HG02970 (cell line): Measurements from ENCODE around the gene ZBTB16.

Experiments
- ATAC-seq: cut with Tn5 transposase; IDR thresholded peaks from one replicate; pipeline ENCODE4 v1.9.1; 2021; ENCODE audit warnings: mild to moderate bottlenecking, moderate library complexity, moderate number of reproducible peaks; ENCODE audit not compliant: unreplicated experiment, low FRiP score

ZBTB16 gene

DNA sequence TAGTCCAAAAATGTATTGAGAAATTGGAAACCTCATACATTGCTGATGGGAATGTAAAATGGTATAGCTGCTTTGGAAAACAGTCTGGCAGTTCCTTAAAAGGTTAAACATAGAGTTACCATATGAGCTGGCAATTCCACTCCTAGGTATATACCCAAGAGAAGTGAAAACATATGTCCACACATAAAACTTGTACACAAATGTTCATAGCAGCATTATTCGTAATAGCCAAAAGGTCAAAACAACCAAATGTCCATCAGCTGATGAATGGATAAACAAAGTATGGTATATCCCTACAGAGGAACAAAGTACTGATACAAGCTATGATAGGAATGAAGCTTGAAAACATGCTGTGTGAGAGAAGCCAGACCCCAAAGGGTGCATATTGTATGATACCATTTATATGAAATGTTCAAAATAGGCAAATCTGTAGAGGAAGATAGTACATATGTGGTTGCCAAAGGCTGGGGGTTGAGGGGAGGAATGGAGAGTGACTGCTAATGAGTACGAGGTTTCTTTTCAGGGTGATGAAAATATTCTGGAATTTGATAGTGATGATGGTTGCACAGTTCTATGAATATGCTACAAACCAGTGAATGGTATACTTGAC lies 85.8 kb downstream of the ZBTB16 start:
- ATAC-seq: no peak

DNA sequence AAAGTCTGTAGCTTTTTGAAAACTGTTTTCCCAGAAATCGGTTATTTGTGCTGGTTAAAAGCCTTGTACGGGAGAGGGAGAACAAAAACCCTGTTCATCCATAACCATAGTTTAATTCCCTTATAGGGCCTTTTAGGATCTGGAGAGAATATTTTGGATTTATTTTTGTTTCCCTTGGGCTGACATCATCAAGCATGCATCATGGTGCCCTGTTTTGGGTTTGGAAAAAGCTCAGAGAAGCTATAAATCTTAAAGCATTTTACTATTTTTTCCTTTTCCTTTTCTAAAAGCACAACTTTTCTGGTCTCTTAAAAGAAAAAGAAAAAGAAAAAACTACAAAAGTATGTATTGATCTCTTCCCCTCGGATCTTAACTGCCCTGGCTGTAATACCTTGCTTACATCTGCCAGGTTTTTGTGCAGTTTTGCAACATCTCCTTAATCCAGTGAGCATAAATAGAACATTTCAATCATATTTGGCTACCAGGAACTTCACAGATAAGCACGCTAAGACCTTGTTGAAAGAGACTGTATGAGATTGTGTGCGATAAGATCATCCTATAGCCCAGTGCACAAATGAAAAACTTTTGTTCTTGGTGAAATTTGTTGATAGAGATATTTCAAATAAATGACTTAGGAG lies 88.0 kb downstream of the ZBTB16 start:
- no peak for ATAC-seq

DNA sequence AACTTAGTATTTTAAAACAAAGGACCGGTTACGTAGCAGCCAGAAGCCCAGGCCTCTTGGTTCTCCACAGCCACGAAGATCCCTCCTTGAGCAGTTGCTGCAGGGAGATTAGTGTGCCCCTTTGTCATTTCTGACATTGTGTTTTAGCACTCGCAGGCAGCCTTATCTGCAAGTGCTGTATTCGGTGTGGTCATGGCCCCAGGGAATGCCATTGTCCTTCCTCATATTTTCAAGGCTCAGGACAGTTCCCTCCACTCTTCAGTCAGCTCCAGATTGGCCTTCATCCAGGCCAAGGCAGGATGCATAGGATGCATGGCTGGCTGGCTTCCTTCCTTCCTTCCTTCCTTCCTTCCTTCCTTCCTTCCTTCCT lies 88.5 kb downstream of the ZBTB16 start:
- no peak for ATAC-seq

DNA sequence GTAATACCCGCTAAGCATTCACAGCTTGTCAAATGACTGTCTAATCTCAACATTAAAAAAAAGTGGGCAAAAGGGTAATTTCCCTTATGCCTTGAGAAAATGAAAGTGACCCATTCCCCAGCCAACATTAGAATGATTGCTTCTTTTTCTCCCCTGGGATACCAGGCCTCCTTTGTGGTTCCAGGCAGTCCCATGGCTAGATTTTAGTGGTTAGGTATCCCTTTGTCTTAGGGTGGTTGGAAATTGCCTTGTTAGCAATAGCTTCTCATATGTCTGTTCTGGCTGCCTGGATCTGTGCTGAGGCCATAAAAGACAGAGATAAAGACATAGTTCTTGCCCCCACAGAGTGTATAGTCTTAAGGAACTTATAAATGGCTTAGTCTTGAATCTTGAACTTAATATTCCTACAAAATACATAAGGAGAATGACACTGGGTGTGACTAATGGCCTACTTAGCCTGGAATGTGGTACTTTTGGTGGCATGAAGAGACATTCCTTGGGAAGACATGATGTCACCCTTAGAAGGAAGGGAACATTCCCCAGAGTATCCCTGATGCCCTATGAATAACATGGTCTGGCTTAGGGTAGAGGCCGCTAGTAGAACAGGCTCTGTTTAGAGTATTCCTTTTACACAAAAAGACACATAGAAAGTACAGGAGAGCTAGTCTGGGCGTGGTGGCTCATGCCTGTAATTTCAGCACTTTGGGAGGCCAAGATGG lies 90.3 kb downstream of the ZBTB16 start:
- no peak for ATAC-seq

DNA sequence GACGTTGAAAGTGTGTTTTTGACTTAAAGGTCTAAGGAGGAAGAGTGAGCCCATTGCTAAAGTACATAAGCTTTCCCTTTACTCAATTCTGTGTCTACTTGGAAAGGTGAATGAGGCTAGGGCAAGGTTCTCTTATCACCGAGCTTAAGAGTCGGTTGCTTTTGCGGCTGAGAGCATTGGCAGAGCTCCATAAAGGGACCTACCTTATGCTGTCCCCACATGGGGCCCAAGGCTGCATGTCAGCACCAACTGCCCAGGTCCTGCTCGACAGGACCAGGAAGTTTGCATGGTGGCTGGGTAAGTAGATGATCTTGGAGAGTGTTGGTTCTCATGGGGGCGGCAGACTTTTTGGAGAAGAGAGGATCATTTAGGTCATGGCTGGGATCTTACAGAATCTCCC lies 91.2 kb downstream of the ZBTB16 start:
- ATAC-seq: no peak

DNA sequence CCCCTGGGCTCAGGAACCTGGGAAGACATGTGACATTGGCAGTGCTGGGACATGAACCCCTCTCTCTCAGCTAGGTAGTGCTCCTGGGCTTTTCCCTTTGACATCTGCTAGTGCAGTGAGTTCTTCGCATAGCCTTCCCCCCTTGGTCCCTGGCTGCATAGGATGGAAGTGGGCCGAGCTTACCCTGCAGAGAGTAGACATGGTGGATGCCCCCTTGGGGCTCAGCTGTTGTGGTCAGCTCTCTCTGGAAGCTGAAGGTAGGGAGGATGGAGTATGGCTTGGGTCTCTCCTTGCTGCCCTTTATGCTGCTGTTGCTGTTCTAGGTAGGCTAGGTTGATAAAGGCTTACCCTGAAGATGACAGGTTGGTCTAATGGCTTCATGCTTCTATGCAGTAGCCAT lies 92.1 kb downstream of the ZBTB16 start:
- ATAC-seq: no peak

DNA sequence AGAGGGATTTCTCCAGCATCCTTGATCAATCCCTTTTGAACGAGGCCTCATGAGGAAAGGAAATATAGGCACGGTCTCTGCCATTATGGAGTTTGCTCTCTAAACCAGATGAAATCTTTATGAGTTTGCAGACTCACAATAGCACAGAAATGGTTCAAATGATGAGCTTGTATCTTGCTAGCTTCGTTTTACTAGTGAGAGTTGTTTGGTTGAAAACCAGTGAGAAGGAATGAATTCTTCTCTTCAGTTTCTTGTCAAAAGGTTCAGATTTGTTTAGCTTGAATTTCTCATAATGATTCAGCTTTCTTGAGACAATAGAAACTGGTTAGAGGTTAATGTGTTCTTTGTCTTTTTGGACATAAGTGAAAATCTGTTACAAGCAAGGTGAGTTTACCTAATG lies 92.7 kb downstream of the ZBTB16 start:
- no peak for ATAC-seq

DNA sequence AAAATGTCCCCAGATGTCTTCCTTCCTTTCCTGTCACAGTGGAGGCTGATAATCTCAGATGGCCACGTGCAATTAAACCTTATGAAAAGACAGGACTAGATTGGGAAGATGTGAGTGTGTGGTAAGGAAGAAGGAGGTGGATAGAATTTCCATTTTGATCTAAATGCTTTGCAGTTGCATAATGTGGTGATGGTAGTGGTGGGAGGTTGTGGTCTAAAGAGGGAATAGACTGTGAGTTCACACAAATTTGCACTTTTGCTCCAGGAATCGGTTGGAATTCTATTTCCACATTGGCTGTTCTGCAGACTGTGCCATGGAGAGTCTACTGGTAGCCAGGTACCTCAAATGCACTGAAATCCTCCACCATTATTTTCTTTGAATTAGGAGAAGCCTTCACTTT lies 93.3 kb downstream of the ZBTB16 start:
- ATAC-seq: no peak

DNA sequence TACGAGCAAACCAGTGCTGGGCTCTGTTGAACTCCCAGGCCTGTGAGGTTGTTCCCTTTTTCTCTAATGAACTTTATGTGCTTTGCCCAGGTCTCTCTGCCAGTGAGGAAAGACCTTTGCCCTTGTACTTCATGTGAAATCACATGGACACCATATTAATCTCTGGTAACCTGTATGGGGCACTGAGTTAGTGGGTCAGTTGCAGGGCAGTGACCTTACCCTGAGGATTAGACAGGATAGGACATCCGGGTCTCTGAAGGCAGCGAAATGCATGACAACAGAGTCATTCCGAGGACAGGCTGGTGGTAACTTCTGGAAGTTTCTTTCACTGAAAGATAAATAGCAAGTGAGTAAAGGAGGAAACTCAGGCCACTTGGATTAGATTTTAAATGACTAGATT lies 93.7 kb downstream of the ZBTB16 start:
- no peak for ATAC-seq

DNA sequence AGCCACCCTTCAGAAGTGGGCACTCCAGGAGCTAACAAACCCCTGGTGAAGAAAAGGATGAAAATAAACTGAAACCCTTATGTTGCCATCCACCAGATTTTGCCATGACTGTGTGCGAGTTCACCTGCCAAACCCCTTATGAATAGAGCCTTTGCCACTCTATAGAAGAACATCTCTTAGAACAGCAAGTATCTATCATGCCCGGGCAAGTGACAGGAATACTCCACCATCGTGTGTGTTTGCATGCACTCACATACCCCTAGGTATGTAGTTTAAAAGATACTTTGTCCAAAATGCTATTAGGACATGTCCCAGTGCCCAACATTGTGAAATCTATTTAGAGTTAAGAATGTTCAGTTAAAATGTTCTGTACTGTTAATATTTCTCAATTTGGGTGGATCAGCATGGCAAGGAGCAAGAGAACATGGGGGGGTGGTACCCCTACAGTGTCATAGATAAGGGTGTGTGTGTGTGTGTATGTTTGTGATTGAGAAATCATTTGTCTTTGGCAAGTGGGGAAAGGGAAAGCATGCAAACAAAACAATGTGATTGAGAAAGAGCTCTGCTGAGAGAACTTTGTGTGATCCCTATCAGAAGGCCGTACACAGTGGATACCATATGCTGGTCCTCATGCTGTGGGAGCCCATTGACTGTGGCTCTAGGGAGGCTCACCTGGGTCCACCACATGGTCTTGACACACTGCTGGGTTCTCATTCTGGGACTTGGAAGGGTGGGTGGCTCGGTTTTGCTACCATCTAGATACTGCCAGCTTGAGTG lies 94.9 kb downstream of the ZBTB16 start:
- no peak for ATAC-seq

DNA sequence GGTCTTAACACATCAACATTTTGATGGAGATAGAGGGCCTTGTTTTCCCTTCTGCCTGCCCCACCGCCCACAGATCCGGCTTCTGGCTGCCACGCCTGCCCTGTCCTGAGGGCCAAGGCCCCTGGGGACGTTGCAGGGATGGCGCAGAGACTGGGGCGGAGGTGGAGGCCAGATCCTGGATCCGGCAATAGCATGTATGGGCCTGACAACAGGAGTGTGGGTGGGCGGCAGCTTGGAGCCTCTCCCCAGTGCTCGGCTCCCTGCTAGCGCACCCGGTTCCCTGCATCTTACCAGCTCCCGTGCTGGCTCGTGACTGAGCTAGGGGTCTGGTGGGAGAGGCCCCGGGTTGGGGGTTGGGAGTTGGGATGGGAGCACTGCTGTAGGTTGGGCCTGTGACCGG lies 95.6 kb downstream of the ZBTB16 start:
- no peak for ATAC-seq

DNA sequence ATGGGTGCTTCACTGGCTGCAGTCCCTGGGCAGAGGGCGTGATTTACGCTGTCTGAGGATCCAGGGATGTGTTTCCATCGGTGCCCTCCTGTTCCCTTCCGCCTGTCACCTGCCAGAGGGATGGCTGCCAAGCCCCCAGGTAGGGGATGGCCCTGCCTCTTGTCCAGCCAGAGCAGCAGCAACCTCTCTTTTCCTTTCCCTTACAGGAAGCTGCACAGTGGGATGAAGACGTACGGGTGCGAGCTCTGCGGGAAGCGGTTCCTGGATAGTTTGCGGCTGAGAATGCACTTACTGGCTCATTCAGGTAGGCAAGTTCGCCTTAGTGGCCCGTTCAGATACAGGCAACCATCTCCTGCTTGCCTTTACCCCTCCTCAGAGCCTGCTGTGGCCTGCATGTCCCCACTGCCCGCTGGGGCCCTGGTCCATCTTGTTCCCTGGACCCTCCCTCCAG lies 96.6 kb downstream of the ZBTB16 start:
- ATAC-seq: no peak

DNA sequence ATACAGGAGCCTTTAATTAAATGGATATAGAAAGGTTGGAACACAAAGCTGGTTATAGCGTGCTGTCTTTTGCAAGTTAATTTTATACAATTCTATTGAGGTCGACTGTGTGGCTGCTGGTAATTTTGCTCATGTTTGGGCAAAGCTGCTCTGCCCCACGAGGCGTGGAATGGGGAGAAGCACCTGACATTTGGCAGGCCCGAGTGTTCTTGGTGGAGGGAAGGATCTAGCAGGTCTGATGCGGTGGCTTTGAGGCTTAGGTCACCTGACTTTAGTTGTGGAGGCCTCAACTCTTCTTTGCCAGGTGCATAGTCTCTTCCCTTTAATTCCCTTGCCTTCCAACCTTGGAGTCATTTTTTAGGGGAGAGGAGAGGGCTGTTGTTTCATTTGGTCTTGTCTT lies 97.3 kb downstream of the ZBTB16 start:
- no peak for ATAC-seq

DNA sequence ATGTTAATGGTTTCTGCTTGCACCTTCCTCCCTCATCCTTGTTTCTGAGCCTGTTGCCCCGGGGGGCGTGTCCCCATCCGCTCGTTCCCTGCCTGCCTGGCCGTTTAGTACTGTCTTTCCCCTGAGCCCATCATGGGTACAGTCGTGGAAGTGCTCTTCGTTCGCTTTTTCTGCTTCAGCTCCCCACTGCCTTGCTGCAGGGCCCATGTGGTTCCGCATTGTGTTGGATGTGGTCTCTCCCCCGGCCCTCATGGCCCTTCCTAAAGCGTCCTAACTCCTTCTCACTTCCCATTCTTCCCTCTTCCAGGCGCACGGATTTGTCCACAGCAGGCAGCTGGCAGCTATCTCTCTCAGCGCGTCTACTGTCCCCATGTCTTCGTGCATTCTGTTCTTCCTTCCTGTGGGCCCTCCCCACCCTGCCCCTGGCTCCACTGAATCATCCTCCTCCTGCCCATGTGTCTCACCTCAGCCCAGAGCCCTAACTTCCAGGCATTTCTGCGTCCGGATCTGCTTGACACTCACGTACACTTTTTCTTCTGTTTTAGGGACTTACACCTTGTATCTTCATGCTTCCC lies 98.1 kb downstream of the ZBTB16 start:
- ATAC-seq: no peak

DNA sequence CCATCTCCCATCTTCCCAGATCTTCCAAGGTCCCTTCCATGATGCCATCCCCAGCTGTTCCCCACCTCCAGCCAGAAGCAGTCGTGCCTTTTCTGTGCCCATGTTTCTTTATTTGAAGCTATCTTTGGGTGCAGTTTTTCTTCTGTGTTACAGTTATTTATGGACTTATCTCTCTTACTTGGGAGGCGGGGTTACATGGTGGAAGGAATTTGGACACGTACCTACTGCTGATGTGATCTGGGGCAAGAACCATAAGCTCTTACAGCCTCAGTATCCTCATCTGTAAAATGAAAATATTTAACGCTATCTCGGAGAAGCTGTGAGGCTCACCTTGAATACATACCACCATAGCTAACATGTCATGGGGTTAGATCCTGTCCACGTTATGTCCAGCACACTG lies 98.9 kb downstream of the ZBTB16 start:
- ATAC-seq: no peak

DNA sequence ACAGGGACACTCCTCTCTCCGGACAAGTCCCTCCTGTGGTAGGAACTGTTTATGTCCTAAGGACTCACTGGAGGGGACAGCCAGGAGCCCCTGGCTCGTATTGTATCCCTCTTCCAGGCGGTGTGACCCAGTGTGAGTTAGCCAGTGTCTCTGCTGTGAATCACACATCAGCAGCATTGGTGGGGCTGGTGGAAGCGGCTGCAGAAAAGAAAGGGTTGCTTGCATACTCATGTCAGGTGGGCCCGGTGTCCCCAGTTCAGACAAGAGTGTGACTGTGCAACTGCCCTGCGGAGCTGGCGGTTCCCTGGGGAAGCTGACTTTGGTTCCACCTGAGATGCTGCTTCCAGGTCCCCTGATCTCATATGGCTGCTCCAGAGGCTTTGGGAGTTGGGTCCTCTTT lies 99.4 kb downstream of the ZBTB16 start:
- no peak for ATAC-seq

DNA sequence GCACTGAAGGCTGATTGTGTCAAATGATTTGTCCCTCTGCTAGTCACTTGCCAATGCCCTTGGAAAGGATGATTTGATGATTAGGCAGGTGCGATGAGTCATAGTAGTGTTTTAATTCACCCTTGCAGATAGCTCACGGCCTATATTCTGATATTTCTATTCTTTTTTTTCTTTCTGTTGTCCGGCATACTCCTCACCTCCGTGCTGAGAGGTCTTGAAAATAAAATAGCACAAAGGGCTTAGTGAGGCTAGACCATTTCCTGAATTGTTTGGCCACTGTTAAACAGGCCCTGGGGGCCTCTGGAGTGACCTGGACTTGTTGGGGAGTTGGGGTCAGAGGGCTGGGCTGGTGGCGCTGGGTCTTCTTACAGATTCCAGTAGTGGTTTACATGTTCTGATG lies 99.8 kb downstream of the ZBTB16 start:
- ATAC-seq: no peak

DNA sequence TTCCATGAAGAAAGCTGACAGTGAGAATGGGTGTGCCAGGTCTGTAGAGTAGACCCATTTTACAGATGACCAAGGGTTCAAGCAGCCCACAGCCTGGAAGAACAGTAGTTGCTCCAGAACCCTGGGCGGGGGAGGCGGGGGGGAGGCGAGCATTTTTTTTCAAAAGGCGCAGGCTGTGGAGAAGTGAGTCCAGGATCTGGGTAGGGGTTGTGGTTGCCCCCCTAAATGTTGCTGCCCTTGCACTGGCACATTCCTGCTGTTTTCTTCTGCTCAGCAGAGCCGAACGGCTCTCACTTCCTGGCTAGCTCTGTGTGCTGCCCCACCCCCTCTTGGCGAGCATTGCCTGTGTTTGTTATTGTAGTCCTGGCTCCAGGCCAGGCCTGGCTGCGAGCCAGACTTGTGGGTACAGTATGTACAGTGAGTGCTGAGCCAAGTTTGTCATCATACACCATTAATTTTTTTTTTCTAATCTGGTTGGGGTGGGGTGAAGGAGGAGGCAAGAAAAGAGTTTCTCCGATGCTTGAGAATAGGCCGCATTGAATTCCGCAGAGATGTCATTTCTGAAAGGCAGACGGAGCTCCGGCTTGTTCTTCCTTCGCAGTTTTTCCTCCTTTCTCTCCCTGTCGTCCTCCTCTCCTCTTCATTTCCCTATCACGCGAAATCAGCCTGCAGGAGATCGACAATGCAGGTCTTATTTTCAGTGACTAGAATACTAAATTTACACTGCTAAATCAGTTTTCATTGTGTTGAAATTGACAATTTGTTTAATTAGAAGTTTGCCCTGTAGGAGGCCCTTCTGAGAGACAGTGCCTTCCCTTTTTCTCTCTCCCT lies 100.5 kb downstream of the ZBTB16 start:
- no peak for ATAC-seq

DNA sequence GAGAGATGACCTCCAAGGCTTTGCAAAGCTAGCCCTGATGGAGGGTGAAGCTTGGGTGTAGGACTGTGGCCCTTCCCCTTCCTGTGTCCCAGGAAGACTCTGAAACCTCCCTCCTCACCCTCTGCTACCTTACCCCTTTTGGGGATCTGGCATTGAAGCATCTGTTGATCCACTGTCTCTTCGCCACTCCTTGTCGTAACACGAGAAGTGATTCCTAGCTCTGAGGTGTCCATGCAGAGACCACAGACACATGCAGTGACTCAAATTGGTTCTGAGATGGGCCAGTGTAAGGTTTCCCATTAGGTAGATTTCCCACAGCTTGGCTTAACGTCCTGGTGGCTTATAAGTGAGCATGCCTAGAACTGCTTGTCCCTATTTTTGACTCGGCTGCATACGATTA lies 101.4 kb downstream of the ZBTB16 start:
- no peak for ATAC-seq
